HG03280 (cell line): ENCODE measurements around the gene HOXA5.

Experiments
- ATAC-seq: cut with Tn5 transposase; IDR thresholded peaks from one replicate; pipeline ENCODE4 v1.9.1; 2021; ENCODE audit warnings: mild to moderate bottlenecking, moderate library complexity; ENCODE audit not compliant: unreplicated experiment

The HOXA5 gene

GRCh38 chr7:27143023-27143949 is at the start of gene HOXA5:
Gene HOXA5 (minus strand): TSS chr7:27143681. CDS start chr7:27143607, 74 bp downstream.
- no peak for ATAC-seq

DNA sequence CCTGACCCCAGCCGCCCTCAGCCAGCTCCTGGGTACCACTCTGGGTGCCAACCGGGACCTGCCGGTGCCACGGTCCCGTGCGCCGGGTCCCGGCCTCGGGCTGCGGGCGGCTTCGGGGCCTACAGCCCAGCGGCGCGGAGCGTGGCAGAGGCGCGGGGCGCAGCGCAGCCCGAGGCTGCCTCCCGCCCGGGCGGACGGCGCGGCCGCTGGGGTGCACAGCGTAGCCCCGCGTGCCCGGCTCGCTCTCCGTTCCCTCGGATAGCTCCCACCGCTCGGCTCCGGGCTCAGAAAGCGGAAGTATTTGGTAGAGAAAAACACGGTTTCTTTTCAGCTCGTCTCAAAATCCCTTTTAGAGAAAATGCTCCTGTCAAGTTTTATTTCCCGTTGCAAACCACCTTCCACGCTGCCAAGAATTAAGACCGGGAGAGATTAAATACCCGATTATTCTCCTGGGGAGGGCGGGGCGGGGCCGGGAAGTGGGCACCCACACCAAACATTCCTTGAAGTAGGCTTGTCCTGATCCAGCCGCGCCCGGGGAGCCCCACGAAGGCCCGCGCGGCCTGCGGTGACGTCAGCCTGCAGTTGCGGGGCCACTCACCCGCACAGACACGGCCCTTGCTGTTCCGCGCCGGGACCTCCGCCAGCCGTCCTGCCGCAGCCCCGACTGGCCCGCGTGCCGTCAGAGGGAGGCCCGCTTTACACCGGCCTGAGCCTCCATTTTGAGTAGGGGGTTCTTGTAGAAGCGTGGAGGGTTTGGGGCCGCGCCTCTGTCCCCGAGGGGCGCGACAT is 49.3 kb upstream of the HOXA5 start:
- no peak for ATAC-seq

- ATAC-seq = no peak
Measured at GRCh38 chr7:27191833-27192545, 48.5 kb upstream of the HOXA5 start.

- no peak for ATAC-seq
Measured at GRCh38 chr7:27191161-27191731, 47.8 kb upstream of the HOXA5 start.

DNA sequence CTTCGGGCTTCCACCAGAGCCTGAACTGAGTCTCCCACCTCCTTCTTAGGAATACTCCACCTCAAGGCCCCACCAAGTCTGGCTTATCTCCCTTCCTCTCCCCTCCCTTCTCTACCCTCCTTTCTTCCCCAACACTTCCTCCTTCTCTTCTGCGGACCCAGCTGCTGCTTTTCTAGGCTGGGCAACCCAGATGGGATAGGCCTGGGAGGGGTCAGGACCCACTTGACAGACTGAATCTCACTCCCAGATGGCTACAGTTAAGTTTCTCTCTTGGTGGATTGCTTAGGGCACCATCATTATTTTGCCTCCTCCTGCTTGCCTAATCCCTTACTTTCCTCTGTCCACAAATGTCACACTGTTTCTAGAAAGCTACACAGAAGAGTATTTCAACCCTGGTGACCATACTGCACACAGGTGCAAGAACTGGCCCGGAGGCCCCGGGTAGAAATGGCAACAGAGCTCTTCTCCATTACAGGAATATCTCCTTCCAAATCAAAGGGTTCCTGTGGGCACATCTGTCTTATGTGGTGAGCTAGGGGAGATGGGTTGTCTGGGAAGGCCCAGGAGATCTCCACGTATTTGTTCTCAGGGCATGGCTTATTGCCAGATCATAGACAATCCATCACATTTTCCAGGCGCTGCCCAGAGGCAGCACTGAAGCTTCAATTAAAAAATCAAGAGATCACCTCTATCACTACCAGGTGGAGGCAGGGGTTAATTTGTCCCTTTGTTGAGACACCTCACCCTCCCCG is 46.7 kb upstream of the HOXA5 start:
- ATAC-seq = no peak

GRCh38 chr7:27189295-27189996 is 46.0 kb upstream of the HOXA5 start:
- no peak for ATAC-seq

DNA sequence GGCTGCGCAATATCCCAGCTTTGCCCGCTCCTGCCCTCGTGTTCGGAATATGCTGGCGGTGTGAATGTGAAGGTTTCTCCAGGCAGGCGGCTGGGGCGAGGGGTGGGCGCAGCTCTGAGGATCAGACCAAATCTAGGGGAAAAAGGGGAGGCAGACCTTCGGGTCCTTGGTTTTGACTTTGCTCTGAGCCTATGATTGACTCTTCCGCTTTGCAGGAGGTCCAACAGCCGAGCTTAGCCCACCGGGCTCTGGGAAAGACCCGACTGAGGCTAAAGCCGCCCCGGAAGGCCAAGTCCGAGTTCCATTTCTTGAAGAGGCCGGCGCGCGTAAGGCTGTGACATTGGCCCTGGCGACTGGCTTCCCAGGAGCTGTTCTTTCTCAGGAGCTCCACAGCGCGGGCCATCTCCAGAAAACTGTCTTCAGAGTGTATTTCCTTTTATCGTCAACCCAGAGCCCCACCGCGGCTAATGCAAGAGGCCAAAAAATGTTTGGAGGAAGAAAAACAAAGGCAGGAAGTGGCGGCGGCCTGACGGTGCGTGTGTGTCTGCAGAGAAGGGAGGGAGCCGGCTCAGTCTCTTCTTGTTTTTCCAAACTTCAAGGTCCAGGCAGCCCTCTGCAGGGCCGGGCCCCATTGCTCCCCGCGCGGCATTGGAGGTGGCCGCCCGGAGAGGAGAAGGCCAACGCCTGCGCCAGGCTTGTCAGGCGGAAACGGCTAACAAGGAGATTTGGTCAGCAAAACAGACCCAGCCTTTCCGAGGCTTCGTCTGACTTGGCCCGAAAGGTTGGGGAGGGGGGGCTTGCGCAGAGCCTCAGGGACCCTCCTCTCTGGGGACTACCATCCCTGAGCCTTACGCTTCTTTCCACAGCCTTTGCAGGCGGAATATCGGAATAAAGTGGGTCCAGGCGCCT is 45.2 kb upstream of the HOXA5 start:
- no peak for ATAC-seq

- ATAC-seq = no peak
Measured at GRCh38 chr7:27187475-27188385, 44.2 kb upstream of the HOXA5 start.

DNA sequence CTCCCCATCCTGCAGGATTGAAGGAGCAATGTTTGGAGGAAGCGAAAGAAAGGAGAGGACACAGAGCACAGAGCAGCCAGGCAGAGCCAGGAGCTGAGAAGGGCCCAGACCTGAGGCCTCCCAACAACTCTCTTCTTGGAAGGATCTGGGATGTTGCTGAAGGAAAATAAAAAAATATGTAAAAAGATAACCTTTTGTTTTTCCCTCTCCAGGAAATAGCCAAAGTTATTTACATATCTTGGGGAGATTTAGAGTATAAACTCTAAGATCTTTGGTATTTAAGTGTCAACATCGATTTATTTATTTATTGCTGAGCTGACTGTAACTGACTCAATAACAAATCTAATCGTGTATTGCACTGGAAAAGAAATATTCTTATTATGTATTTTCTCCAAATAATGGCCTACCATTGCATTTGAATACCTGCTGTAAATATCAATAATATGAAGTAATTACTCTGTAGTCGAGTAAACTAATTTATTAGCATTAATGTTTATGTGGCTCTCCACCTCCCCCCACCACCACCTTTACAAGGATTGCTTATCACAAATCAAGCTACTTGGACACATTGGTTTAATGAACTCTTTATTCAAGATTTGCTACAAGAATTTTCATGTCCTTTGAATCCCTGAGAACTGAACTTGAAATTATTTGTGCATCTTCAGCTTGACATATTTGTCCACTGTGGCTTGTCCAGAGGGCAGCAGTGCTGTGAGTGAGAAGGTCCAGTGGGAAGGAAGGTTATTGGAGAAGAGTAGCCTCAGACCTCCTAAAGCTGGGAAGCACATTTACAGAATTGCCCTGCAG is 43.4 kb upstream of the HOXA5 start:
- no peak for ATAC-seq

DNA sequence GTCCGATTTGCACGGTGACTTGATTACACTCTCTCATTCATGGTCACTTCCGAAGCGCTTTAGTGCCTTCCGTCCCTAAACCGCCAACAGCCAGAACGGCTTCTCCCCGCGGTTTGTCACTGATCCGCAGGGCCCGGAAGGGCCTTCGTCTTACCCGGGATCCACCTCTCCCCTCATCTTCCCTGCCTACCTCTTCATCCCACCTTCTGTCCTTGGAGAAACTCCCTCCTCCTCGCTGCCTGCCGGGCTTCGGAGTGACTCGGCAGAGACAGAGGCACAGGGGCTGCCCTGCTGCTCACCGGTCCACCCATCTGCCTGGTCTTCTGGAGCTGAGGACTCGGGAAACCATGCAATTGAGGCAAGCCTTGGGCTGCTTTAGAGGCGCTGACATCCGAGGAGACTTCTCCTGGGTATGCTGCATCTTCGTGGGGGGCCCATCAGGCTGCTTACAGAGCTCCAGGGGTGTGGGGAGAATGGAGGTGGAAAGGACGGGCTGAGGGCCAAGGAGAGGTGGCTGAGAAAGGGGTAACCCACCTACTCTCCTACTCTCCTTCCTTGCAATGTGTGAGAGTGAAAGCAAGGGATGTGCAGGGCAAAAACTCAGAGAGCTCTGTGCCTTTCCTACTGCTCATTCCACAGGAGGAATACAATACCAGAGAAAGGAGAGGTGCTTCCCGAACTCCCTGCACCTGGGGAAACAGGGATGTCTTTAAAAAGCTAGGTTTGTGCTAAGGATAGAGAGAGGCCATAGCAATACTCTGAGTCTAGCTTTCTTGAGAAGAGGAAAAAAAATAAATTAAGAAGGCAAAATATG is 42.6 kb upstream of the HOXA5 start:
- ATAC-seq = no peak

- ATAC-seq = no peak
Measured at GRCh38 chr7:27185013-27185853, 41.8 kb upstream of the HOXA5 start, which contains the start of gene HOXA11. Gene HOXA11 (minus strand): TSS chr7:27185232. CDS start chr7:27185144, 88 bp downstream.

DNA sequence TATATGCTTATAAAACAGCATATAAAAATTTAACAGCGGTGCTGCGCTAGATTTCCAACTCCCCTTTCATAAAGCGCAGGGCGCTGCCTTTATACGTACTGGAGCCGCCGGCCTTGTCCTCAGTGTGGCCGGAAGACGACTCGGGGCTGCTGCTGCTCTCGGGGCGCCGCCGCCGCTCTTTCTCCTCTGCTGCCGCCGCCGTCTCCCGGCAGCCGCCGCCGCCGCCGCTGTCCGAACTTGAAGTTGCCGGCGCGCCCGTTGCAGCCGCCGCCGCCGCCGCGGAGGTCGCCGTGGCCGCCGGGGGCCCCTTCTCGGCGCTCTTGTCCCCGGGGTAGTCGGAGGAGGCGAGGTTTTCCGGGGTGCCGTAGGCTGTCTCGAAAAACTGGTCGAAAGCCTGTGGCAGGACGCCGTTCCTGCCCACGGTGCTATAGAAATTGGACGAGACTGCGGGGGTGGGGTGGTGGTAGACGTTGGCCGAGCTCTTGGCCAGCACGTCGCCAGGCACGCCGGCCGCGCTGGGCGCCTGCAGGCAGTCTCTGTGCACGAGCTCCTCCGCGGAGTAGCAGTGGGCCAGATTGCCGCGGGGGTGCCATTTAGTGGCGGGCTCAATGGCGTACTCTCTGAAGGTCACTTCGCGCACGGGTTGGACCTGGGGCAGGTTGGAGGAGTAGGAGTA is 41.0 kb upstream of the HOXA5 start:
- no peak for ATAC-seq

GRCh38 chr7:27183682-27184336 is 40.3 kb upstream of the HOXA5 start:
- no peak for ATAC-seq
